WTC11 (cell line): ENCODE results near the gene RASGRF2. TPM values are rescaled to one million over a fixed set of nuclear protein-coding genes. Genes with fewer than 3 reads are reported as not detected.

Experiments used
- ATAC-seq: fragments of 200-7000 bp; cut with Tn5 transposase; 2 replicates; pipeline ENCODE4 v1.10.0; 2021; ENCODE audit warnings: mild to moderate bottlenecking, moderate library complexity
- CTCF ChIA-PET: fragments of 300-600 bp; sonication (Branson Sonifier 250); formaldehyde crosslinking; loops from one replicate; lab custom pipeline; 2021; ENCODE audit warnings: antibody characterized with exemption; lab: Charles Lee
- POLR2A ChIA-PET: fragments of 350-600 bp; sonication (Branson Sonifier 250); formaldehyde crosslinking; loops from one replicate; lab custom pipeline; 2021; ENCODE audit warnings: antibody characterized with exemption; lab: Charles Lee
- DNase-seq: peaks from one replicate; pipeline ENCODE4 v3.0.0; 2021; ENCODE audit warnings: low spot score
- H3K27ac Mint-ChIP-seq: 2 replicates; pipeline ENCODE4 v1.8.0; 2021; ENCODE audit warnings: mixed read lengths
- H3K27me3 Mint-ChIP-seq: 2 replicates; pipeline ENCODE4 v1.8.0; 2021; ENCODE audit warnings: low read depth, mild to moderate bottlenecking, moderate library complexity, mixed read lengths
- H3K36me3 Mint-ChIP-seq: 2 replicates; pipeline ENCODE4 v1.8.0; 2021; ENCODE audit warnings: mixed read lengths
- H3K4me1 Mint-ChIP-seq: 2 replicates; pipeline ENCODE4 v1.8.0; 2022; ENCODE audit warnings: mixed read lengths
- H3K4me3 Mint-ChIP-seq: 2 replicates; pipeline ENCODE4 v1.8.0; 2021; ENCODE audit warnings: mild to moderate bottlenecking, moderate library complexity, mixed read lengths
- H3K9me3 Mint-ChIP-seq: 2 replicates; pipeline ENCODE4 v1.8.0; 2021; ENCODE audit warnings: mixed read lengths
- AR ChIP-seq: fragments of 250-450 bp; sonication (Bioruptor Pico); IDR thresholded peaks from 2 replicates; pipeline ENCODE4 v1.9.0; 2021; ENCODE audit warnings: mild to moderate bottlenecking
- ATF1 ChIP-seq: sonication (generic); formaldehyde crosslinking; IDR thresholded peaks from 2 replicates; pipeline ENCODE4 v1.8.1; 2023; ENCODE audit warnings: mild to moderate bottlenecking, moderate library complexity, missing genetic modification reagents
- GABPB1 ChIP-seq: sonication (generic); formaldehyde crosslinking; IDR thresholded peaks from 2 replicates; pipeline ENCODE4 v1.8.1; 2023; ENCODE audit warnings: mild to moderate bottlenecking, missing genetic modification reagents
- HMGA2 ChIP-seq: fragments of 250-450 bp; sonication (Bioruptor Pico); IDR thresholded peaks from 2 replicates; pipeline ENCODE4 v1.4.0; 2021; ENCODE audit warnings: mild to moderate bottlenecking, moderate library complexity
- IRF2 ChIP-seq: sonication (generic); formaldehyde crosslinking; IDR thresholded peaks from 2 replicates; pipeline ENCODE4 v1.8.0; 2022; ENCODE audit warnings: low read depth, missing genetic modification reagents, borderline replicate concordance
- JUN ChIP-seq: sonication (generic); formaldehyde crosslinking; IDR thresholded peaks from 2 replicates; pipeline ENCODE4 v1.8.0; 2023; ENCODE audit warnings: mild to moderate bottlenecking, missing genetic modification reagents
- MAX ChIP-seq: sonication (generic); formaldehyde crosslinking; IDR thresholded peaks from 2 replicates; pipeline ENCODE4 v1.8.0; 2022; ENCODE audit warnings: mild to moderate bottlenecking, missing genetic modification reagents
- MLX ChIP-seq: sonication (generic); formaldehyde crosslinking; IDR thresholded peaks from 2 replicates; pipeline ENCODE4 v1.8.1; 2023; ENCODE audit warnings: mild to moderate bottlenecking, missing genetic modification reagents, moderate library complexity
- NFYB ChIP-seq: sonication (generic); formaldehyde crosslinking; conservative IDR thresholded peaks from 2 replicates; pipeline ENCODE4 v1.8.0; 2022; ENCODE audit warnings: low read depth, missing genetic modification reagents
- NR1H2 ChIP-seq: sonication (generic); formaldehyde crosslinking; IDR thresholded peaks from 2 replicates; pipeline ENCODE4 v1.9.0; 2021; ENCODE audit warnings: mild to moderate bottlenecking, moderate library complexity, missing genetic modification reagents
- NR3C1 ChIP-seq: sonication (generic); formaldehyde crosslinking; conservative IDR thresholded peaks from 2 replicates; pipeline ENCODE4 v1.8.1; 2023; ENCODE audit warnings: low read depth, mild to moderate bottlenecking, missing genetic modification reagents
- OVOL2 ChIP-seq: fragments of 250-450 bp; sonication (Bioruptor Pico); IDR thresholded peaks from 2 replicates; pipeline ENCODE4 v1.9.0; 2021; ENCODE audit warnings: mild to moderate bottlenecking, borderline replicate concordance
- RELA ChIP-seq: sonication (generic); formaldehyde crosslinking; IDR thresholded peaks from 2 replicates; pipeline ENCODE4 v1.8.1; 2022; ENCODE audit warnings: missing genetic modification reagents, mild to moderate bottlenecking, borderline replicate concordance
- SMAD4 ChIP-seq: sonication (generic); formaldehyde crosslinking; IDR thresholded peaks from 2 replicates; pipeline ENCODE4 v1.8.0; 2022; ENCODE audit warnings: mild to moderate bottlenecking, missing genetic modification reagents
- TCF7 ChIP-seq: sonication (generic); formaldehyde crosslinking; IDR thresholded peaks from 2 replicates; pipeline ENCODE4 v1.8.0; 2022; ENCODE audit warnings: mild to moderate bottlenecking, low read depth, missing genetic modification reagents, moderate library complexity
- TEAD4 ChIP-seq: sonication (generic); formaldehyde crosslinking; IDR thresholded peaks from 2 replicates; pipeline ENCODE4 v1.8.0; 2022; ENCODE audit warnings: mild to moderate bottlenecking, missing genetic modification reagents
- USF2 ChIP-seq: sonication (generic); formaldehyde crosslinking; IDR thresholded peaks from 2 replicates; pipeline ENCODE4 v1.8.1; 2023; ENCODE audit warnings: mild to moderate bottlenecking, missing genetic modification reagents, moderate library complexity
- ZBTB43 ChIP-seq: sonication (generic); formaldehyde crosslinking; IDR thresholded peaks from 2 replicates; pipeline ENCODE4 v1.8.1; 2023; ENCODE audit warnings: mild to moderate bottlenecking, missing genetic modification reagents
- ZMAT4 ChIP-seq: fragments of 250-450 bp; sonication (Bioruptor Pico); IDR thresholded peaks from 2 replicates; pipeline ENCODE4 v1.9.0; 2021; ENCODE audit warnings: mild to moderate bottlenecking
- ZNF138 ChIP-seq: sonication (generic); formaldehyde crosslinking; conservative IDR thresholded peaks from 2 replicates; pipeline ENCODE4 v1.8.1; 2022; ENCODE audit warnings: mild to moderate bottlenecking, moderate library complexity, missing genetic modification reagents
- ZNF317 ChIP-seq: sonication (generic); formaldehyde crosslinking; IDR thresholded peaks from 2 replicates; pipeline ENCODE4 v1.8.1; 2023; ENCODE audit warnings: low read depth, mild to moderate bottlenecking, moderate library complexity, missing genetic modification reagents, borderline replicate concordance
- ZSCAN18 ChIP-seq: fragments of 250-450 bp; sonication (Bioruptor Pico); IDR thresholded peaks from 2 replicates; pipeline ENCODE4 v2.1.2; 2022; ENCODE audit warnings: mild to moderate bottlenecking, moderate library complexity
- total RNA-seq: library from RNA; stranded (reverse); gene quantifications from 3 replicates; pipeline ENCODE4 v1.2.3, GENCODE V29; 2021
- TF ChIP-seq, protein P1 (sequence below): fragments of 250-450 bp; sonication (Bioruptor Pico); IDR thresholded peaks from 2 replicates; pipeline ENCODE4 v1.8.0; 2021; ENCODE audit warnings: mild to moderate bottlenecking

Gene RASGRF2
- total RNA-seq, 1 experiment from 2014 or later: 17.6 TPM

DNA sequence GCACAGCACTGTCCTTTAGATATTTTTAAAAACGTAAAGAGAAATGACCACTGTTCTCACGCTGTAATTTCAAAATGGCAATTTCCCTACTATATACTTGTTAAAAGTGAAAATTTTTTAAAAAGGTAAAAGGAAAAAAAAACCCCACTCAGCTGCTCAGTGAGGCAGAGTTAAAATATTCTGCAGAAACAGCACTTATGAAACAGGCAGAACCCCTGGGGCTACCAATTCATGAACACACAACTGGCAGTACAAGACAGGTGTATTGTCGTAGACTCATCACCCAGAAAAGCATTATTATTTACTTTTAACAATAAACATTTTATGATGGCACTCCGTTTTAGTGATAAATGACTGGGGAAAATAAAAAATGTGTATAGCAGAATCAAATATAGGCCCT, 1.5 kb upstream of the RASGRF2 start:
- CTCF ChIA-PET: interaction anchor here (1.8 to 3.2 kb wide), 3 partner anchors 22 to 150 kb away, joined by 4 to 15 read pairs (median 8); no protein-coding TSS in a partner anchor
- DNase-seq (no peak), ATAC-seq (no peak)
- POLR2A ChIA-PET: interaction anchor here (0.9 kb wide), 1 partner anchor 58 kb away, joined by 3 read pairs; no protein-coding TSS in a partner anchor
- H3K36me3 Mint-ChIP-seq: no peaks in the 10 kb centered on the region
- H3K27ac Mint-ChIP-seq: peak overlapping the region; percentile 91; the same call in 1 of the 2 replicates
- no peak overlapping the region for H3K4me3 Mint-ChIP-seq
- no peaks in the 10 kb centered on the region for H3K9me3 Mint-ChIP-seq
- TF ChIP-seq NR3C1 (CRISPR knock-in tag) (no peak), MLX (CRISPR knock-in tag) (no peak), JUN (no peak), NFYB (CRISPR knock-in tag) (no peak), ZNF317 (CRISPR knock-in tag) (no peak), HMGA2 (CRISPR knock-in tag) (no peak)
- peaks cover 25% of the 10 kb centered on the region for H3K27me3 Mint-ChIP-seq
- peaks cover 73% of the 10 kb centered on the region for H3K4me1 Mint-ChIP-seq

DNA sequence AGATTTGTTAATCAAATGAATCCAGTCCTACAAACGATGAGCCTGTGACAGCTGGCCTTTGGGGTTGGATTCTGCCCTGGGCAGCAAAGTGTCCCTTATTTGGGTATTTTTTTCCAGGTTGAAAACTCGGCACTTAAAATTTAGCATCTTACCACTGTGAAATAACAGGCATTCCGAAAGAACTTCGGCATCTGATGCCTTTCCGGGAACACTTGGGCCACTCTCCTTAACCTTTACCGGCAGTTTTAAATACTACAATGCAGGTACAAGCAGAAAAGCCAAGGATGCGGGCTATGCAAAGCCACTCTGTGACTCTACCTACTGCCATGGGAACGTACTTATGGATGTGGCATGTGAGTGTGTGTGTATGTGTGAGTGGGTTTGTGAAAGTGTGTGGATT, 1.0 kb upstream of the RASGRF2 start:
- Mint-ChIP-seq H3K4me1 (peaks cover 78% of the 10 kb centered on the region), H3K27me3 (peaks cover 25% of the 10 kb centered on the region), H3K27ac (peak overlapping the region; percentile 54)
- no peak for DNase-seq
- TF ChIP-seq MAX (CRISPR knock-in tag) (no peak), ATF1 (CRISPR knock-in tag) (no peak), HMGA2 (CRISPR knock-in tag) (no peak), NR1H2 (CRISPR knock-in tag) (no peak), OVOL2 (no peak), IRF2 (no peak), ZMAT4 (CRISPR knock-in tag) (no peak), ZBTB43 (CRISPR knock-in tag) (no peak), GABPB1 (CRISPR knock-in tag) (no peak), NR3C1 (CRISPR knock-in tag) (no peak), SMAD4 (CRISPR knock-in tag) (no peak), AR (CRISPR knock-in tag) (no peak), TEAD4 (no peak), USF2 (CRISPR knock-in tag) (no peak), ZNF138 (CRISPR knock-in tag) (no peak), ZSCAN18 (CRISPR knock-in tag) (no peak), TCF7 (CRISPR knock-in tag) (no peak), RELA (CRISPR knock-in tag) (no peak)
- TF ChIP-seq, protein P1, sequence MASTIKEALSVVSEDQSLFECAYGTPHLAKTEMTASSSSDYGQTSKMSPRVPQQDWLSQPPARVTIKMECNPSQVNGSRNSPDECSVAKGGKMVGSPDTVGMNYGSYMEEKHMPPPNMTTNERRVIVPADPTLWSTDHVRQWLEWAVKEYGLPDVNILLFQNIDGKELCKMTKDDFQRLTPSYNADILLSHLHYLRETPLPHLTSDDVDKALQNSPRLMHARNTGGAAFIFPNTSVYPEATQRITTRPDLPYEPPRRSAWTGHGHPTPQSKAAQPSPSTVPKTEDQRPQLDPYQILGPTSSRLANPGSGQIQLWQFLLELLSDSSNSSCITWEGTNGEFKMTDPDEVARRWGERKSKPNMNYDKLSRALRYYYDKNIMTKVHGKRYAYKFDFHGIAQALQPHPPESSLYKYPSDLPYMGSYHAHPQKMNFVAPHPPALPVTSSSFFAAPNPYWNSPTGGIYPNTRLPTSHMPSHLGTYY (CRISPR knock-in tag): no peak
- TF ChIP-seq, all 79 proteins: peak for 0
- POLR2A ChIA-PET: no interaction called here
- peak overlapping the region; percentile 69 for H3K4me3 Mint-ChIP-seq
- no peak for ATAC-seq
- H3K9me3 Mint-ChIP-seq: no peaks in the 10 kb centered on the region
- CTCF ChIA-PET: interaction anchor here (3.2 kb wide), 1 partner anchor 23 kb away, joined by 15 read pairs; no protein-coding TSS in a partner anchor
- no peaks in the 10 kb centered on the region for H3K36me3 Mint-ChIP-seq
